GM18517 (cell line): ENCODE data around the gene FAM170B.

Source experiments
- ATAC-seq: cut with Tn5 transposase; IDR thresholded peaks from one replicate; pipeline ENCODE4 v1.9.1; 2021; ENCODE audit warnings: mild to moderate bottlenecking, moderate library complexity; ENCODE audit not compliant: unreplicated experiment

FAM170B gene

GRCh38 chr10:49107111-49107886, 26.5 kb downstream of the FAM170B start:
- no peak for ATAC-seq

GRCh38 chr10:49106451-49106850, 27.4 kb downstream of the FAM170B start:
- no peak for ATAC-seq

- ATAC-seq = no peak
Measured at GRCh38 chr10:49105076-49105475, 28.7 kb downstream of the FAM170B start.

GRCh38 chr10:49104323-49104722, 29.5 kb downstream of the FAM170B start:
- no peak for ATAC-seq

- ATAC-seq = no peak
Measured at GRCh38 chr10:49103761-49104160, 30.1 kb downstream of the FAM170B start.

- no peak for ATAC-seq
Measured at GRCh38 chr10:49099046-49099445, 34.8 kb downstream of the FAM170B start.

GRCh38 chr10:49096890-49097445, 36.9 kb downstream of the FAM170B start:
- ATAC-seq = no peak

GRCh38 chr10:49094646-49095045, 39.2 kb downstream of the FAM170B start:
- ATAC-seq = no peak

- ATAC-seq = no peak
Measured at GRCh38 chr10:49093922-49094321, 39.9 kb downstream of the FAM170B start.

- no peak for ATAC-seq
Measured at GRCh38 chr10:49092477-49092876, 41.3 kb downstream of the FAM170B start.

- ATAC-seq = no peak
Measured at GRCh38 chr10:49091450-49092210, 42.2 kb downstream of the FAM170B start.

GRCh38 chr10:49090696-49091380, 43.0 kb downstream of the FAM170B start:
- no peak for ATAC-seq

- ATAC-seq = no peak
Measured at GRCh38 chr10:49090189-49090575, 43.6 kb downstream of the FAM170B start.

- no peak for ATAC-seq
Measured at GRCh38 chr10:49089557-49090188, 44.1 kb downstream of the FAM170B start.

- no peak for ATAC-seq
Measured at GRCh38 chr10:49089152-49089551, 44.7 kb downstream of the FAM170B start.

GRCh38 chr10:49086889-49087288, 46.9 kb downstream of the FAM170B start:
- ATAC-seq = no peak

- ATAC-seq = no peak
Measured at GRCh38 chr10:49083261-49083660, 50.6 kb downstream of the FAM170B start.

GRCh38 chr10:49082766-49083165, 51.1 kb downstream of the FAM170B start:
- ATAC-seq = no peak

GRCh38 chr10:49081547-49082275, 52.1 kb downstream of the FAM170B start:
- no peak for ATAC-seq
